ENCODE measurements around the gene GPC4. TPM values are rescaled to one million over a fixed set of nuclear protein-coding genes. Genes with fewer than 3 reads are reported as not detected.

Gene GPC4
- polyA plus RNA-seq, 2 of the 4 experiments (the other 2 are of a cell fraction): 0.01 to 0.03 TPM

- H3K4me3 ChIP-seq: no peak overlapping the region
- TF ChIP-seq HDAC2 (IDR thresholded peaks at IDR 0.05): no peak
- no peak for TF ChIP-seq ZSCAN20 (CRISPR knock-in tag; IDR thresholded peaks at IDR 0.05)
- TF ChIP-seq EP300 (IDR thresholded peaks at IDR 0.05): no peak
- no peak for TF ChIP-seq USF2 (IDR thresholded peaks at IDR 0.05)
- TF ChIP-seq HOXB13 (CRISPR knock-in tag; IDR thresholded peaks at IDR 0.05; ENCODE audit: low read depth): no peak
- TF ChIP-seq RCOR1 (IDR thresholded peaks at IDR 0.05; ENCODE audit: low read depth, low read length): no peak
- no peak for TF ChIP-seq MAFK (IDR thresholded peaks at IDR 0.05; ENCODE audit: partially characterized antibody)
- no peak for TF ChIP-seq EHMT2 (IDR thresholded peaks at IDR 0.05; ENCODE audit: low read depth)
- TF ChIP-seq POLR2AphosphoS2 (conservative IDR thresholded peaks at IDR 0.05; ENCODE audit: low read length): no peak
- no peak for TF ChIP-seq REST (IDR thresholded peaks at IDR 0.05)
- TF ChIP-seq SREBF2 (IDR thresholded peaks at IDR 0.05): no peak
- TF ChIP-seq FOSL2 (IDR thresholded peaks at IDR 0.05): no peak
- no peak for TF ChIP-seq FOSL2 (CRISPR knock-in tag; IDR thresholded peaks at IDR 0.05)
- no peak for TF ChIP-seq BCL3 (IDR thresholded peaks at IDR 0.05)
- TF ChIP-seq ZFP36 (IDR thresholded peaks at IDR 0.05; ENCODE audit: borderline replicate concordance, partially characterized antibody): no peak
- no peak for TF ChIP-seq MAZ (IDR thresholded peaks at IDR 0.05; ENCODE audit: borderline replicate concordance, low read depth, low read length)
- TF ChIP-seq POLR2A (IDR thresholded peaks at IDR 0.05; ENCODE audit: low read length): no peak
- ChIA-PET CTCF (no interaction called here), POLR2A (no interaction called here)
- no peaks in the 10 kb centered on the region for H3K4me1 ChIP-seq
- H3K27ac ChIP-seq: no peak overlapping the region
- H3K9me3 ChIP-seq: no peaks in the 10 kb centered on the region
- H3K4me2 ChIP-seq: no peak overlapping the region
- FAIRE-seq (no peak), ATAC-seq (no peak), DNase-seq (ENCODE audit: low read depth in 1 of 2, low spot score in 1 of 2) (no peak)
- 19% methylated on average over 3 of the region's 5 CpGs for WGBS (ENCODE audit: missing lambda C conversion rate)
Observed at GRCh38 chrX:133454924-133455323, 39.6 kb upstream of the GPC4 start.

- DNase-seq (ENCODE audit: low read depth in 1 of 2, low spot score in 1 of 2) (no peak), ATAC-seq (no peak), FAIRE-seq (no peak)
- ChIA-PET CTCF (no interaction called here), POLR2A (no interaction called here)
- no peak overlapping the region for H3K4me3 ChIP-seq
- no peaks in the 10 kb centered on the region for H3K4me1 ChIP-seq
- H3K27ac ChIP-seq: no peak overlapping the region
- H3K9me3 ChIP-seq: no peaks in the 10 kb centered on the region
- TF ChIP-seq RCOR1 (IDR thresholded peaks at IDR 0.05; ENCODE audit: low read depth, low read length) (no peak), RARB (CRISPR knock-in tag; IDR thresholded peaks at IDR 0.05) (no peak), MAX (IDR thresholded peaks at IDR 0.05) (no peak), HOXB5 (CRISPR knock-in tag; IDR thresholded peaks at IDR 0.05) (no peak), POLR2AphosphoS2 (conservative IDR thresholded peaks at IDR 0.05; ENCODE audit: low read length) (no peak), RNF2 (IDR thresholded peaks at IDR 0.05; ENCODE audit: borderline replicate concordance, low read depth) (no peak), SREBF2 (IDR thresholded peaks at IDR 0.05) (no peak), CHD4 (IDR thresholded peaks at IDR 0.05; ENCODE audit: borderline replicate concordance) (no peak), BHLHE40 (IDR thresholded peaks at IDR 0.05; ENCODE audit: low read depth, low read length) (no peak), ESRRA (IDR thresholded peaks at IDR 0.05; ENCODE audit: borderline replicate concordance, low read length) (no peak), HEYL (CRISPR knock-in tag; IDR thresholded peaks at IDR 0.05) (no peak), TP53 (CRISPR knock-in tag; IDR thresholded peaks at IDR 0.05) (no peak), PBX3 (IDR thresholded peaks at IDR 0.05) (no peak), HDAC2 (IDR thresholded peaks at IDR 0.05) (no peak)
- H3K4me2 ChIP-seq: no peak overlapping the region
- 13% methylated on average over 3 of the region's 3 CpGs for WGBS (ENCODE audit: missing lambda C conversion rate)
Observed at GRCh38 chrX:133454491-133454914, 39.2 kb upstream of the GPC4 start.

All from A549 (cell line).